Measurements from ENCODE around the gene TLE6. TPM values are rescaled to one million over a fixed set of nuclear protein-coding genes. Genes with fewer than 3 reads are reported as not detected.

Gene TLE6
- total and polyA plus RNA-seq, 2 of the 13 experiments (the other 11 are each of a cell fraction or from before 2014, with no cell fraction given): 0.24 to 5.5 TPM

DNA sequence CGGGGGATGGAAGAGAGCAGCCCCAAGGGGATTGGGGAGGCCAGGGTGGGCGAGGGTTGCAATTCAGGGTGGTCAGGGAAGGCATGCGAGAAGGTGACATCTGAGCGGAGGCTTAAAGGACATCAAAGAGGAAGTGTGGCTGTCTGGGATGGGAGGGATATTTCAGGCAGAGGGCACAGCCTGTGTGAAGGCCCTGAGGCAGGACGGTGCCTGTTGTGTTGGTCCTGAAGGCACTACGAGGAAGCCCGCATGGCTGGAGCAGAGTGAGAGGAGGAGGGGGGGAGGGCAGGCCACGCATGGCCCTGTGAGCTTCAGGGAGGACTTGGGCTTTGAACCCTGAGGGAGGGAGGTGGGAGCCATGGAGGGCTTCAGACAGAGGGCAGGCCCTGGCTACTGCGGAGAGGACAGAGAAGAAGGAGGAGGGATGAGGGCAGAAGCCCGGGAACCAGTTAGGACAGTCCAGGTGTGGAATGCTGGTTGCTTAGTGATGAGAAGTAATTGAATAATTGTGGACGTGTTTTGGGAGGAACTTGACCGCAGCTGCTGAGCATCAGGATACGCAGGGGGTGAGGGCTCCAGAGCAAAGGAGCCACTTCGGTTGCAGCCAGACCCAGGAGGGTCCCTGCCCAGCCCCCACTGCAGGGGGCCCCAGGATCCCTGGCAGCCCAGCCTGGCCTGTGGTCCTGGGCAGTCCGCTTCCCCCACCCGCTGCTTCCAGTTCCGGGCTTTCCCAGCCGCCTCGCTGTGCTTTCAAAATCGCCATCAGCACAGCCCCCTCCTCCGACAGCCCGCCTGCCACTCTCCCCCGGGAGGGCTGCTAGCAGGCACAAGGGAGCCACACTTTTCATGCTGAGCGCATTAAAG lies 6.2 kb downstream of the TLE6 start (continued):
- TF ChIP-seq, protein P1, sequence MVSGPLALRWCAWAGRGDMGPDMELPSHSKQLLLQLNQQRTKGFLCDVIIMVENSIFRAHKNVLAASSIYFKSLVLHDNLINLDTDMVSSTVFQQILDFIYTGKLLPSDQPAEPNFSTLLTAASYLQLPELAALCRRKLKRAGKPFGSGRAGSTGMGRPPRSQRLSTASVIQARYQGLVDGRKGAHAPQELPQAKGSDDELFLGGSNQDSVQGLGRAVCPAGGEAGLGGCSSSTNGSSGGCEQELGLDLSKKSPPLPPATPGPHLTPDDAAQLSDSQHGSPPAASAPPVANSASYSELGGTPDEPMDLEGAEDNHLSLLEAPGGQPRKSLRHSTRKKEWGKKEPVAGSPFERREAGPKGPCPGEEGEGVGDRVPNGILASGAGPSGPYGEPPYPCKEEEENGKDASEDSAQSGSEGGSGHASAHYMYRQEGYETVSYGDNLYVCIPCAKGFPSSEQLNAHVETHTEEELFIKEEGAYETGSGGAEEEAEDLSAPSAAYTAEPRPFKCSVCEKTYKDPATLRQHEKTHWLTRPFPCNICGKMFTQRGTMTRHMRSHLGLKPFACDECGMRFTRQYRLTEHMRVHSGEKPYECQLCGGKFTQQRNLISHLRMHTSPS (CRISPR knock-in tag; IDR thresholded peaks at IDR 0.05; ENCODE audit: low read depth): no peak
- TF ChIP-seq ZNF264 (CRISPR knock-in tag; IDR thresholded peaks at IDR 0.05): no peak
- TF ChIP-seq ZNF275 (CRISPR knock-in tag; IDR thresholded peaks at IDR 0.05; ENCODE audit: borderline replicate concordance): no peak
- no peak for TF ChIP-seq SPEN (CRISPR knock-in tag; IDR thresholded peaks at IDR 0.05; ENCODE audit: low read depth)
- TF ChIP-seq, protein P2, sequence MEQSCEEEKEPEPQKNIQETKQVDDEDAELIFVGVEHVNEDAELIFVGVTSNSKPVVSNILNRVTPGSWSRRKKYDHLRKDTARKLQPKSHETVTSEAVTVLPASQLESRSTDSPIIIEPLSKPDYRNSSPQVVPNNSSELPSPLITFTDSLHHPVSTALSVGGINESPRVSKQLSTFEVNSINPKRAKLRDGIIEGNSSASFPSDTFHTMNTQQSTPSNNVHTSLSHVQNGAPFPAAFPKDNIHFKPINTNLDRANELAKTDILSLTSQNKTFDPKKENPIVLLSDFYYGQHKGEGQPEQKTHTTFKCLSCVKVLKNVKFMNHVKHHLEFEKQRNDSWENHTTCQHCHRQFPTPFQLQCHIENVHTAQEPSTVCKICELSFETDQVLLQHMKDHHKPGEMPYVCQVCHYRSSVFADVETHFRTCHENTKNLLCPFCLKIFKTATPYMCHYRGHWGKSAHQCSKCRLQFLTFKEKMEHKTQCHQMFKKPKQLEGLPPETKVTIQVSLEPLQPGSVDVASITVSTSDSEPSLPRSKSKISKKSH (CRISPR knock-in tag; IDR thresholded peaks at IDR 0.05; ENCODE audit: borderline replicate concordance): no peak
- no peak for TF ChIP-seq ASH2L (IDR thresholded peaks at IDR 0.05; ENCODE audit: insufficient read length, low read depth, low read length)
- TF ChIP-seq KDM5A (IDR thresholded peaks at IDR 0.05; ENCODE audit: borderline replicate concordance, low read length): no peak
- TF ChIP-seq, protein P3, sequence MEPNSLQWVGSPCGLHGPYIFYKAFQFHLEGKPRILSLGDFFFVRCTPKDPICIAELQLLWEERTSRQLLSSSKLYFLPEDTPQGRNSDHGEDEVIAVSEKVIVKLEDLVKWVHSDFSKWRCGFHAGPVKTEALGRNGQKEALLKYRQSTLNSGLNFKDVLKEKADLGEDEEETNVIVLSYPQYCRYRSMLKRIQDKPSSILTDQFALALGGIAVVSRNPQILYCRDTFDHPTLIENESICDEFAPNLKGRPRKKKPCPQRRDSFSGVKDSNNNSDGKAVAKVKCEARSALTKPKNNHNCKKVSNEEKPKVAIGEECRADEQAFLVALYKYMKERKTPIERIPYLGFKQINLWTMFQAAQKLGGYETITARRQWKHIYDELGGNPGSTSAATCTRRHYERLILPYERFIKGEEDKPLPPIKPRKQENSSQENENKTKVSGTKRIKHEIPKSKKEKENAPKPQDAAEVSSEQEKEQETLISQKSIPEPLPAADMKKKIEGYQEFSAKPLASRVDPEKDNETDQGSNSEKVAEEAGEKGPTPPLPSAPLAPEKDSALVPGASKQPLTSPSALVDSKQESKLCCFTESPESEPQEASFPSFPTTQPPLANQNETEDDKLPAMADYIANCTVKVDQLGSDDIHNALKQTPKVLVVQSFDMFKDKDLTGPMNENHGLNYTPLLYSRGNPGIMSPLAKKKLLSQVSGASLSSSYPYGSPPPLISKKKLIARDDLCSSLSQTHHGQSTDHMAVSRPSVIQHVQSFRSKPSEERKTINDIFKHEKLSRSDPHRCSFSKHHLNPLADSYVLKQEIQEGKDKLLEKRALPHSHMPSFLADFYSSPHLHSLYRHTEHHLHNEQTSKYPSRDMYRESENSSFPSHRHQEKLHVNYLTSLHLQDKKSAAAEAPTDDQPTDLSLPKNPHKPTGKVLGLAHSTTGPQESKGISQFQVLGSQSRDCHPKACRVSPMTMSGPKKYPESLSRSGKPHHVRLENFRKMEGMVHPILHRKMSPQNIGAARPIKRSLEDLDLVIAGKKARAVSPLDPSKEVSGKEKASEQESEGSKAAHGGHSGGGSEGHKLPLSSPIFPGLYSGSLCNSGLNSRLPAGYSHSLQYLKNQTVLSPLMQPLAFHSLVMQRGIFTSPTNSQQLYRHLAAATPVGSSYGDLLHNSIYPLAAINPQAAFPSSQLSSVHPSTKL (CRISPR knock-in tag; IDR thresholded peaks at IDR 0.05): 0 out of 2 replicates have a peak, but pooled peaks have one; percentile 11
- TF ChIP-seq, protein P4, sequence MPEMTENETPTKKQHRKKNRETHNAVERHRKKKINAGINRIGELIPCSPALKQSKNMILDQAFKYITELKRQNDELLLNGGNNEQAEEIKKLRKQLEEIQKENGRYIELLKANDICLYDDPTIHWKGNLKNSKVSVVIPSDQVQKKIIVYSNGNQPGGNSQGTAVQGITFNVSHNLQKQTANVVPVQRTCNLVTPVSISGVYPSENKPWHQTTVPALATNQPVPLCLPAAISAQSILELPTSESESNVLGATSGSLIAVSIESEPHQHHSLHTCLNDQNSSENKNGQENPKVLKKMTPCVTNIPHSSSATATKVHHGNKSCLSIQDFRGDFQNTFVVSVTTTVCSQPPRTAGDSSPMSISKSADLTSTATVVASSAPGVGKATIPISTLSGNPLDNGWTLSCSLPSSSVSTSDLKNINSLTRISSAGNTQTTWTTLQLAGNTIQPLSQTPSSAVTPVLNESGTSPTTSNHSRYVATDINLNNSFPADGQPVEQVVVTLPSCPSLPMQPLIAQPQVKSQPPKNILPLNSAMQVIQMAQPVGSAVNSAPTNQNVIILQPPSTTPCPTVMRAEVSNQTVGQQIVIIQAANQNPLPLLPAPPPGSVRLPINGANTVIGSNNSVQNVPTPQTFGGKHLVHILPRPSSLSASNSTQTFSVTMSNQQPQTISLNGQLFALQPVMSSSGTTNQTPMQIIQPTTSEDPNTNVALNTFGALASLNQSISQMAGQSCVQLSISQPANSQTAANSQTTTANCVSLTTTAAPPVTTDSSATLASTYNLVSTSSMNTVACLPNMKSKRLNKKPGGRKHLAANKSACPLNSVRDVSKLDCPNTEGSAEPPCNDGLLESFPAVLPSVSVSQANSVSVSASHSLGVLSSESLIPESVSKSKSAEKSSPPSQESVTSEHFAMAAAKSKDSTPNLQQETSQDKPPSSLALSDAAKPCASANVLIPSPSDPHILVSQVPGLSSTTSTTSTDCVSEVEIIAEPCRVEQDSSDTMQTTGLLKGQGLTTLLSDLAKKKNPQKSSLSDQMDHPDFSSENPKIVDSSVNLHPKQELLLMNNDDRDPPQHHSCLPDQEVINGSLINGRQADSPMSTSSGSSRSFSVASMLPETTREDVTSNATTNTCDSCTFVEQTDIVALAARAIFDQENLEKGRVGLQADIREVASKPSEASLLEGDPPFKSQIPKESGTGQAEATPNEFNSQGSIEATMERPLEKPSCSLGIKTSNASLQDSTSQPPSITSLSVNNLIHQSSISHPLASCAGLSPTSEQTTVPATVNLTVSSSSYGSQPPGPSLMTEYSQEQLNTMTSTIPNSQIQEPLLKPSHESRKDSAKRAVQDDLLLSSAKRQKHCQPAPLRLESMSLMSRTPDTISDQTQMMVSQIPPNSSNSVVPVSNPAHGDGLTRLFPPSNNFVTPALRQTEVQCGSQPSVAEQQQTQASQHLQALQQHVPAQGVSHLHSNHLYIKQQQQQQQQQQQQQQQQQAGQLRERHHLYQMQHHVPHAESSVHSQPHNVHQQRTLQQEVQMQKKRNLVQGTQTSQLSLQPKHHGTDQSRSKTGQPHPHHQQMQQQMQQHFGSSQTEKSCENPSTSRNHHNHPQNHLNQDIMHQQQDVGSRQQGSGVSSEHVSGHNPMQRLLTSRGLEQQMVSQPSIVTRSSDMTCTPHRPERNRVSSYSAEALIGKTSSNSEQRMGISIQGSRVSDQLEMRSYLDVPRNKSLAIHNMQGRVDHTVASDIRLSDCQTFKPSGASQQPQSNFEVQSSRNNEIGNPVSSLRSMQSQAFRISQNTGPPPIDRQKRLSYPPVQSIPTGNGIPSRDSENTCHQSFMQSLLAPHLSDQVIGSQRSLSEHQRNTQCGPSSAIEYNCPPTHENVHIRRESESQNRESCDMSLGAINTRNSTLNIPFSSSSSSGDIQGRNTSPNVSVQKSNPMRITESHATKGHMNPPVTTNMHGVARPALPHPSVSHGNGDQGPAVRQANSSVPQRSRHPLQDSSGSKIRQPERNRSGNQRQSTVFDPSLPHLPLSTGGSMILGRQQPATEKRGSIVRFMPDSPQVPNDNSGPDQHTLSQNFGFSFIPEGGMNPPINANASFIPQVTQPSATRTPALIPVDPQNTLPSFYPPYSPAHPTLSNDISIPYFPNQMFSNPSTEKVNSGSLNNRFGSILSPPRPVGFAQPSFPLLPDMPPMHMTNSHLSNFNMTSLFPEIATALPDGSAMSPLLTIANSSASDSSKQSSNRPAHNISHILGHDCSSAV (CRISPR knock-in tag; IDR thresholded peaks at IDR 0.05; ENCODE audit: borderline replicate concordance): no peak

Data from HepG2 (cell line).